ENCODE measurements around the gene KRT1.

Gene KRT1

GRCh38 chr12:52655720-52656124 lies 24.5 kb downstream of the KRT1 start:
- peaks cover 3% of the 10 kb centered on the region for H3K27me3 Mint-ChIP-seq
- H3K36me3 Mint-ChIP-seq (ENCODE audit: low read depth): no peaks in the 10 kb centered on the region
- H3K27ac Mint-ChIP-seq: no peak overlapping the region
- no peak overlapping the region for H3K4me3 Mint-ChIP-seq
- no peaks in the 10 kb centered on the region for H3K4me1 Mint-ChIP-seq (ENCODE audit: low read depth)
- intact Hi-C loops (cut with micrococcal nuclease): no loop called here
- H3K9me3 Mint-ChIP-seq: no peaks in the 10 kb centered on the region

GRCh38 chr12:52655251-52655650 lies 25.0 kb downstream of the KRT1 start:
- no peak overlapping the region for H3K4me3 Mint-ChIP-seq
- H3K4me1 Mint-ChIP-seq (ENCODE audit: low read depth): no peaks in the 10 kb centered on the region

GRCh38 chr12:52651726-52652261 lies 28.4 kb downstream of the KRT1 start, which contains the start of gene KRT2:
Gene KRT2, minus strand, starts transcription at chr12:52652211. Its CDS starts 69 bp downstream, at chr12:52652142.
- peaks cover 1% of the 10 kb centered on the region for H3K27me3 Mint-ChIP-seq
- no peaks in the 10 kb centered on the region for H3K9me3 Mint-ChIP-seq
- H3K4me1 Mint-ChIP-seq (ENCODE audit: low read depth): no peaks in the 10 kb centered on the region
- H3K4me3 Mint-ChIP-seq: no peak within 1 kb of the TSS
- intact Hi-C loops (cut with micrococcal nuclease): no loop called here
- no peak within 1 kb of the TSS for H3K27ac Mint-ChIP-seq
- no peaks in the 10 kb centered on the region for H3K36me3 Mint-ChIP-seq (ENCODE audit: low read depth)

More at GRCh38 chr12:52655251-52655650, 25.0 kb downstream of the KRT1 start:
- Mint-ChIP-seq H3K9me3 (no peaks in the 10 kb centered on the region), H3K36me3 (ENCODE audit: low read depth) (no peaks in the 10 kb centered on the region), H3K27me3 (peaks cover 3% of the 10 kb centered on the region), H3K27ac (no peak overlapping the region)
- intact Hi-C loops (cut with micrococcal nuclease): no loop called here

GRCh38 chr12:52650520-52651081 lies 29.6 kb downstream of the KRT1 start:
- Mint-ChIP-seq H3K4me3 (no peak overlapping the region), H3K4me1 (ENCODE audit: low read depth) (peaks cover 4% of the 10 kb centered on the region), H3K36me3 (ENCODE audit: low read depth) (no peaks in the 10 kb centered on the region), H3K9me3 (no peaks in the 10 kb centered on the region), H3K27me3 (peaks cover 1% of the 10 kb centered on the region), H3K27ac (no peak overlapping the region)
- intact Hi-C loops (cut with micrococcal nuclease): no loop called here

- Mint-ChIP-seq H3K4me1 (ENCODE audit: low read depth) (peaks cover 11% of the 10 kb centered on the region), H3K36me3 (ENCODE audit: low read depth) (no peaks in the 10 kb centered on the region), H3K27me3 (peaks cover 3% of the 10 kb centered on the region), H3K4me3 (no peak overlapping the region), H3K9me3 (no peaks in the 10 kb centered on the region), H3K27ac (no peak overlapping the region)
- intact Hi-C loops (cut with micrococcal nuclease): no loop called here
Measured at GRCh38 chr12:52649066-52649465, 31.1 kb downstream of the KRT1 start.

GRCh38 chr12:52648012-52648550 lies 32.1 kb downstream of the KRT1 start:
- peaks cover 1% of the 10 kb centered on the region for H3K27me3 Mint-ChIP-seq
- H3K36me3 Mint-ChIP-seq (ENCODE audit: low read depth): no peaks in the 10 kb centered on the region
- no peak overlapping the region for H3K4me3 Mint-ChIP-seq
- H3K9me3 Mint-ChIP-seq: no peaks in the 10 kb centered on the region
- H3K4me1 Mint-ChIP-seq (ENCODE audit: low read depth): peaks cover 11% of the 10 kb centered on the region
- intact Hi-C loops (cut with micrococcal nuclease): no loop called here
- no peak overlapping the region for H3K27ac Mint-ChIP-seq

- intact Hi-C loops (cut with micrococcal nuclease): no loop called here
- H3K4me1 Mint-ChIP-seq (ENCODE audit: low read depth): peaks cover 11% of the 10 kb centered on the region
- peaks cover 1% of the 10 kb centered on the region for H3K27me3 Mint-ChIP-seq
- H3K27ac Mint-ChIP-seq: no peak overlapping the region
- H3K36me3 Mint-ChIP-seq (ENCODE audit: low read depth): no peaks in the 10 kb centered on the region
- no peak overlapping the region for H3K4me3 Mint-ChIP-seq
- no peaks in the 10 kb centered on the region for H3K9me3 Mint-ChIP-seq
Measured at GRCh38 chr12:52647601-52648000, 32.6 kb downstream of the KRT1 start.

- H3K4me3 Mint-ChIP-seq: no peak overlapping the region
- H3K36me3 Mint-ChIP-seq (ENCODE audit: low read depth): no peaks in the 10 kb centered on the region
- H3K27me3 Mint-ChIP-seq: peaks cover 6% of the 10 kb centered on the region
- no peaks in the 10 kb centered on the region for H3K9me3 Mint-ChIP-seq
- intact Hi-C loops (cut with micrococcal nuclease): no loop called here
- peaks cover 11% of the 10 kb centered on the region for H3K4me1 Mint-ChIP-seq (ENCODE audit: low read depth)
- no peak overlapping the region for H3K27ac Mint-ChIP-seq
Measured at GRCh38 chr12:52646613-52647012, 33.6 kb downstream of the KRT1 start.

- Mint-ChIP-seq H3K36me3 (ENCODE audit: low read depth) (no peaks in the 10 kb centered on the region), H3K27ac (no peak overlapping the region), H3K4me3 (no peak overlapping the region), H3K4me1 (ENCODE audit: low read depth) (peaks cover 11% of the 10 kb centered on the region), H3K27me3 (peaks cover 6% of the 10 kb centered on the region), H3K9me3 (no peaks in the 10 kb centered on the region)
- intact Hi-C loops (cut with micrococcal nuclease): no loop called here
Measured at GRCh38 chr12:52645982-52646381, 34.2 kb downstream of the KRT1 start.

- no peaks in the 10 kb centered on the region for H3K36me3 Mint-ChIP-seq (ENCODE audit: low read depth)
- peaks cover 6% of the 10 kb centered on the region for H3K27me3 Mint-ChIP-seq
- no peak overlapping the region for H3K4me3 Mint-ChIP-seq
- no peaks in the 10 kb centered on the region for H3K9me3 Mint-ChIP-seq
- no peak overlapping the region for H3K27ac Mint-ChIP-seq
- peaks cover 11% of the 10 kb centered on the region for H3K4me1 Mint-ChIP-seq (ENCODE audit: low read depth)
- intact Hi-C loops (cut with micrococcal nuclease): no loop called here
Measured at GRCh38 chr12:52645120-52645761, 35.0 kb downstream of the KRT1 start.

GRCh38 chr12:52644078-52644415 lies 36.2 kb downstream of the KRT1 start:
- intact Hi-C loops (cut with micrococcal nuclease): no loop called here
- peaks cover 11% of the 10 kb centered on the region for H3K4me1 Mint-ChIP-seq (ENCODE audit: low read depth)

GRCh38 chr12:52643233-52644077 lies 36.8 kb downstream of the KRT1 start:
- Mint-ChIP-seq H3K9me3 (no peaks in the 10 kb centered on the region), H3K27ac (no peak overlapping the region), H3K4me3 (no peak overlapping the region), H3K27me3 (peaks cover 8% of the 10 kb centered on the region), H3K36me3 (ENCODE audit: low read depth) (no peaks in the 10 kb centered on the region), H3K4me1 (ENCODE audit: low read depth) (peaks cover 11% of the 10 kb centered on the region)
- intact Hi-C loops (cut with micrococcal nuclease): no loop called here

More at GRCh38 chr12:52644078-52644415, 36.2 kb downstream of the KRT1 start:
- H3K36me3 Mint-ChIP-seq (ENCODE audit: low read depth): no peaks in the 10 kb centered on the region
- peaks cover 8% of the 10 kb centered on the region for H3K27me3 Mint-ChIP-seq
- no peak overlapping the region for H3K27ac Mint-ChIP-seq
- H3K9me3 Mint-ChIP-seq: no peaks in the 10 kb centered on the region
- H3K4me3 Mint-ChIP-seq: no peak overlapping the region

- H3K9me3 Mint-ChIP-seq: no peaks in the 10 kb centered on the region
- H3K4me3 Mint-ChIP-seq: no peak overlapping the region
- H3K4me1 Mint-ChIP-seq (ENCODE audit: low read depth): peaks cover 11% of the 10 kb centered on the region
- H3K27me3 Mint-ChIP-seq: peaks cover 8% of the 10 kb centered on the region
- intact Hi-C loops (cut with micrococcal nuclease): no loop called here
- H3K36me3 Mint-ChIP-seq (ENCODE audit: low read depth): no peaks in the 10 kb centered on the region
- no peak overlapping the region for H3K27ac Mint-ChIP-seq
Measured at GRCh38 chr12:52641468-52641867, 38.7 kb downstream of the KRT1 start.

GRCh38 chr12:52637299-52637698 lies 42.9 kb downstream of the KRT1 start:
- H3K9me3 Mint-ChIP-seq: no peaks in the 10 kb centered on the region
- H3K27me3 Mint-ChIP-seq: peaks cover 9% of the 10 kb centered on the region
- no peak overlapping the region for H3K4me3 Mint-ChIP-seq
- peaks cover 6% of the 10 kb centered on the region for H3K4me1 Mint-ChIP-seq (ENCODE audit: low read depth)
- no peak overlapping the region for H3K27ac Mint-ChIP-seq
- intact Hi-C loops (cut with micrococcal nuclease): no loop called here
- no peaks in the 10 kb centered on the region for H3K36me3 Mint-ChIP-seq (ENCODE audit: low read depth)
